ENCODE results near the gene SMARCD1.
A peak's percentile ranks its signal among the peaks of the same experiment; 100 is the strongest.
"Not testable (repeated sequence)": the region's sequence is repeated elsewhere in the genome, so short reads cannot be mapped to it uniquely, and the experiment has no call there.

The SMARCD1 gene

DNA sequence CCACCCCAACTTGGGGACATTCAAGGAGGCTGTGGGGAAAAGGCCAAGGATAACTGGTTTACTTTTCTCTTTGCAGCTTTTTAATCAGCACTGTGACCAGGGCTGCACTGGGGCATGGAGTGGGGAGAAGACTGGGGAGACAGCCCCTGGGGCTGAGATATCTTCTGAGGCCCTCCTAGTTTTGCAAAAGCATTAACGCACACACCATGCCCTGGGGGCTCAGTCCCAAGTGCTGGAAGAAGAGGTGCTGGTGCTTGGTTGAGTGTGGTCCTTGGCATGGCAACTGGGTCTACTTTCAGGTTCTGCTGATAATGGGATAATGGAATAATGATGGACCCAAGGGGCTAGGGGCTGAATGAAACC is 9.4 kb upstream of the SMARCD1 start:
- Mint-ChIP-seq H3K9me3 (no peaks in the 10 kb centered on the region), H3K36me3 (ENCODE audit: low read depth) (no peaks in the 10 kb centered on the region), H3K4me3 (no peak overlapping the region), H3K4me1 (ENCODE audit: low read depth) (peaks cover 3% of the 10 kb centered on the region), H3K27ac (no peak overlapping the region), H3K27me3 (peaks cover 37% of the 10 kb centered on the region)
- intact Hi-C loops (cut with micrococcal nuclease) = loop anchor here (1.0 to 5.0 kb wide), 2 partner anchors 37 to 100 kb away; partner anchors contain the start of gene COX14

DNA sequence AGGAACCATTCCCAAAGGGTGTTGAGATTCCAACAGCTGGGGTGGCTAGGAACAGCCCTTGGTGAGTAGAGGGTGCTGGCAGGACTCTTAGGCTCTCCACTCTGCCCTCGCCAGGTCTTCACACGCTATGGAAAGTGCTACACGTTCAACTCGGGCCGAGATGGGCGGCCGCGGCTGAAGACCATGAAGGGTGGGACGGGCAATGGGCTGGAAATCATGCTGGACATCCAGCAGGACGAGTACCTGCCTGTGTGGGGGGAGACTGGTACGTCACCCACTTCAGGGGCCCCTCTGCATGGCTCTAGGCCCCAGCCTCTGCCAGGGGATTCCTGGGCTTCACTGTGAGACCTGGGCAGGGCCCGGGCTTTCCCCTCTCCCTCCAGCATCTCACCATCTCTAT is 8.0 kb upstream of the SMARCD1 start:
- peaks cover 34% of the 10 kb centered on the region for H3K27me3 Mint-ChIP-seq
- no peaks in the 10 kb centered on the region for H3K36me3 Mint-ChIP-seq (ENCODE audit: low read depth)
- intact Hi-C loops (cut with micrococcal nuclease) = loop anchor here (5.0 kb wide), 1 partner anchor 35 kb away; the partner anchor contains the start of gene COX14
- H3K4me3 Mint-ChIP-seq = no peak overlapping the region
- H3K9me3 Mint-ChIP-seq = no peaks in the 10 kb centered on the region
- no peaks in the 10 kb centered on the region for H3K4me1 Mint-ChIP-seq (ENCODE audit: low read depth)
- H3K27ac Mint-ChIP-seq = no peak overlapping the region

DNA sequence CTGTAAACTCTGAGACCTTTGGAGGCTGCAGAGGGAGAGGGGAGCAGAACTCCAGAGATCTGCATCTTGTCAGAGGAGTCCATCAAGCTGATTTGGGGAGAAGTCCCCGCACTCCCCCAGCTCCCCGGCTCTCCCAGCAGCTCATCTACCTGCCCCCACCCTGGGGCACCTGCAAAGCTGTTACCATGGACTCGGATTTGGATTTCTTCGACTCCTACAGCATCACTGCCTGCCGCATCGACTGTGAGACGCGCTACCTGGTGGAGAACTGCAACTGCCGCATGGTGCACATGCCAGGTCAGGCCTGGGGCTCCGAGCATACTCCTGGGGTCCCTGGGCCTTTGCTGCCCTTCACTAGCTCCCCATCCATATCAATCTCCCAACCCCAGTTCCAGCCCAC is 6.9 kb upstream of the SMARCD1 start:
- intact Hi-C loops (cut with micrococcal nuclease) = loop anchor here (5.0 kb wide), 1 partner anchor 34 kb away; the partner anchor contains the start of gene COX14
- H3K9me3 Mint-ChIP-seq = no peaks in the 10 kb centered on the region
- H3K36me3 Mint-ChIP-seq (ENCODE audit: low read depth) = no peaks in the 10 kb centered on the region

DNA sequence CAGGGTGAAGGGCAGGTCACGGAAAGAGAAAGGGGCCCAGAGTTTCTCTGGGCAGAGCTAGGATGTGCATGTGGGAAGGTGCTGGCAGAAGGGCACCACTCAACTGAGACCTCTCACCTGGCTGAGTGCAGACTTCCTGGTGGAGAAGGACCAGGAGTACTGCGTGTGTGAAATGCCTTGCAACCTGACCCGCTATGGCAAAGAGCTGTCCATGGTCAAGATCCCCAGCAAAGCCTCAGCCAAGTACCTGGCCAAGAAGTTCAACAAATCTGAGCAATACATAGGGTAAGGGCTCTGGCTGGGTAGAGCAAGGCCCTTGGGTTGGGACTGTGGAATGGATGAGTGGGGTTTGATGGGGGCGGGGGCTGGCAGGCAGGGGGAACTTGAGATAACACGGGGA is 5.4 kb upstream of the SMARCD1 start:
- Mint-ChIP-seq H3K27me3 (peaks cover 19% of the 10 kb centered on the region), H3K9me3 (no peaks in the 10 kb centered on the region), H3K27ac (no peak overlapping the region), H3K36me3 (ENCODE audit: low read depth) (peaks cover under 1% of the 10 kb centered on the region), H3K4me1 (ENCODE audit: low read depth) (no peaks in the 10 kb centered on the region), H3K4me3 (no peak overlapping the region)
- intact Hi-C loops (cut with micrococcal nuclease) = loop anchor here (5.0 kb wide), 1 partner anchor 33 kb away; the partner anchor contains the start of gene COX14

More for the DNA sequence above, 6.9 kb upstream of the SMARCD1 start:
- Mint-ChIP-seq H3K4me1 (ENCODE audit: low read depth) (no peaks in the 10 kb centered on the region), H3K27me3 (peaks cover 24% of the 10 kb centered on the region), H3K27ac (no peak overlapping the region), H3K4me3 (no peak overlapping the region)

DNA sequence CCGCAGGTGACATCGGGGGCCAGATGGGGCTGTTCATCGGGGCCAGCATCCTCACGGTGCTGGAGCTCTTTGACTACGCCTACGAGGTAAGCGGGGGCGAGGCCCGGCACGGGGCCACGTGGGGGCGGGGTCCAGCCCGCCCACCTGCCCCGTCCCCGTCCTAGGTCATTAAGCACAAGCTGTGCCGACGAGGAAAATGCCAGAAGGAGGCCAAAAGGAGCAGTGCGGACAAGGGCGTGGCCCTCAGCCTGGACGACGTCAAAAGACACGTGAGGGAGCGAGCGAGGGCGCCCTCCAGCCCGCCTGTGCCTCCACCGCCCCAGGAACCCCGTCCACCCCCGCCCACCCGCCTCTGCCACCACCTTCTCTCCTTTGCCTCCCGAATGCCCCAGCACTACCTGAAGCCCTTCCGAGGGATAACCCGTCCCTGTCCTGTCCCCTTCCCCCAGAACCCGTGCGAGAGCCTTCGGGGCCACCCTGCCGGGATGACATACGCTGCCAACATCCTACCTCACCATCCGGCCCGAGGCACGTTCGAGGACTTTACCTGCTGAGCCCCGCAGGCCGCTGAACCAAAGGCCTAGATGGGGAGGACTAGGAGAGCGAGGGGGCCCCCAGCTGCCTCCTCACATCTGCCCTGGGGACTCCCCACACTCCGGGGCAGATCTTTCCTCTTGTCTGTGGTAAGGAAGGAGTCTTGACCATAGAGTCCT is 3.9 kb upstream of the SMARCD1 start:
- Mint-ChIP-seq H3K27ac (no peak overlapping the region), H3K36me3 (ENCODE audit: low read depth) (peaks cover 6% of the 10 kb centered on the region), H3K9me3 (no peaks in the 10 kb centered on the region), H3K27me3 (peaks cover 17% of the 10 kb centered on the region), H3K4me3 (no peak overlapping the region), H3K4me1 (ENCODE audit: low read depth) (peaks cover 8% of the 10 kb centered on the region)
- intact Hi-C loops (cut with micrococcal nuclease) = no loop called here

DNA sequence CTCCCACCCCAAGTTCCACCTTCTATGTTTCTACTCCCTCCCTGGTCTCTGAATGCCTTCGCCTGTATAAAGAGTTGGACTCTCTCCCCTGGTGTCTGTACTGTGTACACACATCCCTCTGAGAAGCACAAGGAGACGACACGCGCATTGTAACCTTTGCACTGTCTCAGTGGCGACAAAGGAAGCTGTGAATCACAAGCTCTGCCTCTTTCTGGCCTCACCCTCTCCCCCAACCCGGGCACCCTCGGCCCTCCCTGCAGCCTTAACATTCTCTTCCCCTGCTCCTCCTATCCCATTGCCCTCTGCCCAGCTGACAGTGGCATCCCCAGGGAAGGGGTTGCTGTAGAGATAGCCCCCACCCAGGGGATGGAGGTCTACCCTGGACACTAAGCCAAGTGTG is 2.5 kb upstream of the SMARCD1 start:
- Mint-ChIP-seq H3K9me3 (no peaks in the 10 kb centered on the region), H3K4me1 (ENCODE audit: low read depth) (peaks cover 18% of the 10 kb centered on the region), H3K36me3 (ENCODE audit: low read depth) (peaks cover 19% of the 10 kb centered on the region), H3K27ac (no peak overlapping the region), H3K27me3 (peaks cover 16% of the 10 kb centered on the region), H3K4me3 (no peak overlapping the region)
- intact Hi-C loops (cut with micrococcal nuclease) = no loop called here

DNA sequence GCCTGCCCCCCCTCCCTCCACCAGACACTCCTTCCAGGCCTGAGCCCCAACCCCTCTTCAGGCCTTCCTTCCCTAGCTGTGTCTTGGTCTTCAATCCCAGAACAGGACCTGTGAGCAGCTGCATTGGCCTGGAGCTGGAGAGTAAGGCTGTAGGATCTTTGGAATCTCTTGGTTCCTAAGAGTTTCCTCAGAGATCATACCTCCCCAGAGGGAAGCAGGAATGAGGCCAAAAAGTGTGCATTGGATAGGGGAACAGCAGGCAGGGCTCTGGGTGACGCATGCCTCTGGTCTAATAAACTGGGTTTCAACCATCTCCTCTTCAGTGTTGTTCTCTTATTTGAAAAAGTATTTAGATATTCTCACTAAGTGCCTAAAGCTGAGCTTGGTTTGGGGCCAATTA is 1.8 kb upstream of the SMARCD1 start:
- no peaks in the 10 kb centered on the region for H3K9me3 Mint-ChIP-seq
- H3K4me1 Mint-ChIP-seq (ENCODE audit: low read depth) = peaks cover 24% of the 10 kb centered on the region
- peaks cover 14% of the 10 kb centered on the region for H3K27me3 Mint-ChIP-seq
- H3K27ac Mint-ChIP-seq = no peak overlapping the region
- intact Hi-C loops (cut with micrococcal nuclease) = no loop called here
- peaks cover 26% of the 10 kb centered on the region for H3K36me3 Mint-ChIP-seq (ENCODE audit: low read depth)
- H3K4me3 Mint-ChIP-seq = no peak overlapping the region

DNA sequence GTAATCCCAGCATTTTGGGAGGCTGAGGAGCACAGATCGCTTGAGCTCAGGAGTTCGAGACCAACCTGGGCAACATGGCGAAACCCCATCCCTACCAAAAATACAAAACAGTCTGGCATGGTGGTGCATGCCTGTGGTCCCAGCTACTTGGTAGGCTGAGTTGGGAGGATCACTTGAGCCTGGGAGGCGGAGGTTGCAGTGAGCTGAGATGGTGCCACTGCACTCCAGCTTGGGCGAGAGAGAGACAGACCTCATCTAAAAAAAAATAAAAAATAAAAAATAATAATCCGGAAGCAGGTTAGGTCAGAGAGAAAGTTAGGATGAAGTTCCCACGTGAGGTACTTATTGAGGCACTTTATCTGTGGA is 750 bp upstream of the SMARCD1 start:
- peaks cover 37% of the 10 kb centered on the region for H3K36me3 Mint-ChIP-seq (ENCODE audit: low read depth)
- H3K4me3 Mint-ChIP-seq = peak overlapping the region; percentile 81
- intact Hi-C loops (cut with micrococcal nuclease); H3K9me3 Mint-ChIP-seq: not testable (repeated sequence)
- H3K4me1 Mint-ChIP-seq (ENCODE audit: low read depth) = peaks cover 29% of the 10 kb centered on the region
- peak overlapping the region; percentile 89 for H3K27ac Mint-ChIP-seq
- H3K27me3 Mint-ChIP-seq = peaks cover 14% of the 10 kb centered on the region

DNA sequence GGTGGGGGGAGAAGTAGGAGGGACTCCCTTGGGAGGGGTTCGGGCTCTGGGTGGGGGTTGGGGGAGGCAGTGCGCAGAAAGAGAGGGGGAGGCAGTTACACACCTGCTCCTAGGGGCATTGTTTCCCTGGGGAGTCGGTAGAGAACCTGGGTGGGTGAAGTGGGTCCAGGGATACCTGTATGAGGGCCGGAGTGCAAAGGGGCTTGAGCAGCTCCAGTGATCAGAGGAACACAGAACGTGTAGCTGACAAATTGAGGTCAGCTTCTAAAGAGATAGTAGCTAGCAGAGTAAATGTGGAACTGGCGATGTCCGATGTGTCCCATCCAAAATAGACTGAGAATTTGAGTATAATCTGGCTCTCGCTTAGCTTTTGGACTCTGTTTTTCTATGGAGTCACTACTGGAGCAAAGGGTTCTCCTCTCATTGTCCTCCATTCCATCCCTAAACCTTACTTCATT is 502 bp downstream of the SMARCD1 start:
- Mint-ChIP-seq H3K9me3 (no peaks in the 10 kb centered on the region), H3K4me1 (ENCODE audit: low read depth) (peaks cover 29% of the 10 kb centered on the region), H3K27ac (peak overlapping the region; percentile 89), H3K36me3 (ENCODE audit: low read depth) (peaks cover 49% of the 10 kb centered on the region), H3K4me3 (peak overlapping the region; percentile 81), H3K27me3 (peaks cover 6% of the 10 kb centered on the region)
- intact Hi-C loops (cut with micrococcal nuclease) = loop anchor here (1.0 kb wide), 1 partner anchor 82 kb away; the partner anchor contains the start of gene CERS5

DNA sequence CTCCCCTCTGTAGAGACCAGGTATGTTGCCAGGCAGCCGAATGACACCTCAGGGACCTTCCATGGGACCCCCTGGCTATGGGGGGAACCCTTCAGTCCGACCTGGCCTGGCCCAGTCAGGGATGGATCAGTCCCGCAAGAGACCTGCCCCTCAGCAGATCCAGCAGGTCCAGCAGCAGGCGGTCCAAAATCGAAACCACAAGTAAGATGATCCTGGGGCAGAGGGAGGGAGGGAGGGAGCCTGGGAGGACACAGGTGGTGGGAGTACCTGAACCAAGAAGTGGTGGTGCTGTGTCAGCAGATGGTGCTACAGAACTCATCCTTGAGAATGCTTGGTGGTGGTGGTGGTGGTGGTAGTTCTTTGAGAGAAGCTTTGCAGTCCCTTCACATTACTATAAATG is 1.0 kb downstream of the SMARCD1 start:
- H3K36me3 Mint-ChIP-seq (ENCODE audit: low read depth) = peaks cover 55% of the 10 kb centered on the region
- H3K4me1 Mint-ChIP-seq (ENCODE audit: low read depth) = peaks cover 29% of the 10 kb centered on the region
- no peaks in the 10 kb centered on the region for H3K9me3 Mint-ChIP-seq
- intact Hi-C loops (cut with micrococcal nuclease) = no loop called here
- H3K27me3 Mint-ChIP-seq = peaks cover 6% of the 10 kb centered on the region
- H3K4me3 Mint-ChIP-seq = peak overlapping the region; percentile 81
- H3K27ac Mint-ChIP-seq = no peak overlapping the region

DNA sequence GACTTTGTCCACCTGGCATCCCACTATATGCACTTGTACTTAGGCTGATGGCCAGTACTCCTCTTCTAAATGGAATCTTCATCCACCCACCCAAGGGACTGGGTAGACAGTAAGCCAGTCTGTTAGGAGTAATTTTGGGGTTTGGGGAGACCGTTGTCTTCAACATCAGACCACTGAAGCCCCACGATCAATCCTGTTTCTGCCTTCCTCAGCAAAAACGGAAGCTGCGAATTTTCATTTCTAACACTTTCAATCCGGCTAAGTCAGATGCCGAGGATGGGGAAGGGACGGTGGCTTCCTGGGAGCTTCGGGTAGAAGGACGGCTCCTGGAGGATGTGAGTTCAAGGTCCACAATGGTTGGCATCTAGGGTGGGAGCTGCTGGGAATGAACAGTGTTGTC is 2.0 kb downstream of the SMARCD1 start:
- H3K27me3 Mint-ChIP-seq = no peaks in the 10 kb centered on the region
- intact Hi-C loops (cut with micrococcal nuclease) = no loop called here
- peaks cover 29% of the 10 kb centered on the region for H3K4me1 Mint-ChIP-seq (ENCODE audit: low read depth)
- H3K4me3 Mint-ChIP-seq = no peak overlapping the region
- no peaks in the 10 kb centered on the region for H3K9me3 Mint-ChIP-seq
- peaks cover 65% of the 10 kb centered on the region for H3K36me3 Mint-ChIP-seq (ENCODE audit: low read depth)
- no peak overlapping the region for H3K27ac Mint-ChIP-seq

DNA sequence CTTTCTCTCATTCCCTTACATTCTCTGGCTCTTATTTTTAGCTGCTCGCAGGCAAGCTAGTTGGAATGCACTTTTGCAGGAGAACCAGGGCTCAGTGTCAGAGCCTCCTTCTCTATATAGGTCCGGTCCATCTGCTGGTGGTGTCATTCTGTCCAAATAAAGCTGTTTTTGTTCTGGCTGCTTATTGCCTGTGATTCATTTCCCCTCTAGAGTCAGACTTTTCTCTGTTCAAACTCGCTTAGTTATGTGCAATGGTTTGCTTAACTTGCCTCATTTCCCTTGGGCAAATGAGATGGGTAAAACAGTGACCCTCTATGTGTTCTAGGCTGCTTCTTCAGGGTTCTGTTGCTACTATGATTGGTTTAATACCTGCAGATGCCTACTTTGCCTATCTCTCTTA is 2.9 kb downstream of the SMARCD1 start:
- Mint-ChIP-seq H3K4me3 (no peak overlapping the region), H3K36me3 (ENCODE audit: low read depth) (peaks cover 73% of the 10 kb centered on the region), H3K9me3 (no peaks in the 10 kb centered on the region), H3K4me1 (ENCODE audit: low read depth) (peaks cover 29% of the 10 kb centered on the region), H3K27me3 (no peaks in the 10 kb centered on the region), H3K27ac (no peak overlapping the region)
- intact Hi-C loops (cut with micrococcal nuclease) = loop anchor here (2.0 kb wide), 1 partner anchor 23 kb away; no protein-coding TSS in a partner anchor

DNA sequence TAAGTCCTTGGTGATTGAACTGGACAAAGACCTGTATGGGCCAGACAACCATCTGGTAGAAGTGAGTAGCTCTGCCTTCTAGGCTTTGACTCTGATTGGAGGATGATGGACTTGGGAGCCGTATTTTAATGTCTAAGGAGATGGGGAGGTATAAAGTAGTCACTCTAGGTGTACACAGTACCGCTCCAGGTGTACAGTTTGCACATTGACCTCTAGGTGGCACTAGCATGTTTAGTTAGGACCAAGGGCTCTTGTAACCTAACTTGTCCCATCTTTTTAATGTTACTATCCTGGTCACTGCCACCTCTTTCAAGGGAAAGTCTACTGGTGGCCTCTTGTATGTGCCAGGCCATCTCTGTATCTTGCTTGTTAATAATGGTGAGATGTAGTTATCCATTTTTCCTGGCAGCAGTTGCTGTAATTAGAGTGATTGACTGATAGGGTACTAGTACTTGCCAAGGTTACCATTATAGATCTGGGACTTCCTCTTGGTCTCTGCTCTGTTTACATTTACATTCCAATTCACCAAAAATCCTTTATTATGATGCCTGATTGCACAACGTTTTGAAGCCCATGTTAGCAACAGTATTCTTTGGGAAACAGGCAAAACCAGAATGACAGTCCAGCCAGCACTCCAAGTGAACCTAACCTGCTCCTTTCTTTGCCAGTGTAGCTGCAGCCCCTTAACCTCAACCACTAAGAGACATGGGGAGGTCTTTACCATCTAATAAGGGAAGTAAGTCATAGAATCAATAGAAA is 3.6 kb downstream of the SMARCD1 start:
- Mint-ChIP-seq H3K27ac (no peak overlapping the region), H3K4me3 (no peak overlapping the region), H3K4me1 (ENCODE audit: low read depth) (peaks cover 29% of the 10 kb centered on the region), H3K27me3 (no peaks in the 10 kb centered on the region), H3K36me3 (ENCODE audit: low read depth) (peaks cover 81% of the 10 kb centered on the region), H3K9me3 (no peaks in the 10 kb centered on the region)
- intact Hi-C loops (cut with micrococcal nuclease) = loop anchor here (2.0 kb wide), 1 partner anchor 22 kb away; no protein-coding TSS in a partner anchor

DNA sequence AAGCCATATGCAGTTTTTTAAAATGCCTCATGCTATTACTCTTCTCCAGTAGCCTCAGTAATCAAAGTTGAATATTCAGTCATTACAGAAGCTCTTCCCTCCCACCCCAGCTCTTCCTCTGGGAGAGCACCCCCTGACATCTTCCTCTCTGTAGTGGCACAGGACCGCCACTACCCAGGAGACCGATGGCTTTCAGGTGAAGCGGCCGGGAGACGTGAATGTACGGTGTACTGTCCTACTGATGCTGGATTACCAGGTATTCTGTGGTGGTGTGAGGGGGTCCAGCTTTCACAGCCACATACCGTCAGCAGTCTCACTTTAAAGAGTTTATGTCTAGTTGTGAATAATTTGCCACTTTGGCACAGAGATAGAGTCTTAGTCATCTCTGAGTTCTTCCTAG is 4.6 kb downstream of the SMARCD1 start:
- no peak overlapping the region for H3K4me3 Mint-ChIP-seq
- H3K36me3 Mint-ChIP-seq (ENCODE audit: low read depth) = peaks cover 90% of the 10 kb centered on the region
- no peaks in the 10 kb centered on the region for H3K27me3 Mint-ChIP-seq
- H3K27ac Mint-ChIP-seq = no peak overlapping the region
- H3K4me1 Mint-ChIP-seq (ENCODE audit: low read depth) = peaks cover 29% of the 10 kb centered on the region
- H3K9me3 Mint-ChIP-seq = no peaks in the 10 kb centered on the region
- intact Hi-C loops (cut with micrococcal nuclease) = loop anchor here (2.0 kb wide), 1 partner anchor 21 kb away; no protein-coding TSS in a partner anchor
